Epithelial cell of esophagus (primary cell): ENCODE measurements around the gene SHMT2.

Source experiments
- DNase-seq: peaks from one replicate; pipeline ENCODE4 v3.0.0; 2010; ENCODE audit warnings: low read depth
- H3K4me3 ChIP-seq: 2 replicates; pipeline ENCODE4 v1.5.1; 2011; ENCODE audit warnings: mild to moderate bottlenecking, low read length, control low read depth
- TF ChIP-seq, protein P1 (sequence below): IDR thresholded peaks from 2 replicates; pipeline ENCODE4 v1.5.1; 2011; ENCODE audit warnings: low read depth, mild to moderate bottlenecking, low read length, control low read depth, inconsistent platforms; ENCODE audit not compliant: insufficient read depth; ENCODE audit errors: missing control alignments

The SHMT2 gene

DNA sequence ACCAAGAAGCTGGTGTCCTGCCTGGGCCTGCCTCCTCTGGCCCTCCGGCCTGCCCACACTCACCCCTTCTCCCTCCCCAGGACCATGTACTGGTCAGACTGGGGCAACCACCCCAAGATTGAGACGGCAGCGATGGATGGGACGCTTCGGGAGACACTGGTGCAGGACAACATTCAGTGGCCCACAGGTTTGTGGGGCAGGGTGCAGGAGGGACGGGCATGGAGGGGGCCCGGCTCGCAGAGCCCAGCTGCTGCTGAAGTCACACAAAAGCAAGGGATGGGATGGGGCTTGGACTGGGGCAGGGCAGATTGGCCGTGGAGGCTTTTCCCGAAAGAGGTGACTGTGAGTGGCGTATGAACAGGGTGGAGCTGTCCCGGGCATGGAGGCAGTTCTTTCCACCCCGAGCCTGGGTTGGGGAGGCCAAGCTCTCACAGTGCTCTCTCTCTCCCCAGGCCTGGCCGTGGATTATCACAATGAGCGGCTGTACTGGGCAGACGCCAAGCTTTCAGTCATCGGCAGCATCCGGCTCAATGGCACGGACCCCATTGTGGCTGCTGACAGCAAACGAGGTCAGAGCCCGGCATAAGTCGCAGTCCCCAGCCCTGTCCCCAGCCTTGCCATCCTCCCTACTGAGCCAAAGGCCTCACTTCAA lies 20.8 kb upstream of the SHMT2 start:
- no peak overlapping the region for H3K4me3 ChIP-seq
- TF ChIP-seq, protein P1, sequence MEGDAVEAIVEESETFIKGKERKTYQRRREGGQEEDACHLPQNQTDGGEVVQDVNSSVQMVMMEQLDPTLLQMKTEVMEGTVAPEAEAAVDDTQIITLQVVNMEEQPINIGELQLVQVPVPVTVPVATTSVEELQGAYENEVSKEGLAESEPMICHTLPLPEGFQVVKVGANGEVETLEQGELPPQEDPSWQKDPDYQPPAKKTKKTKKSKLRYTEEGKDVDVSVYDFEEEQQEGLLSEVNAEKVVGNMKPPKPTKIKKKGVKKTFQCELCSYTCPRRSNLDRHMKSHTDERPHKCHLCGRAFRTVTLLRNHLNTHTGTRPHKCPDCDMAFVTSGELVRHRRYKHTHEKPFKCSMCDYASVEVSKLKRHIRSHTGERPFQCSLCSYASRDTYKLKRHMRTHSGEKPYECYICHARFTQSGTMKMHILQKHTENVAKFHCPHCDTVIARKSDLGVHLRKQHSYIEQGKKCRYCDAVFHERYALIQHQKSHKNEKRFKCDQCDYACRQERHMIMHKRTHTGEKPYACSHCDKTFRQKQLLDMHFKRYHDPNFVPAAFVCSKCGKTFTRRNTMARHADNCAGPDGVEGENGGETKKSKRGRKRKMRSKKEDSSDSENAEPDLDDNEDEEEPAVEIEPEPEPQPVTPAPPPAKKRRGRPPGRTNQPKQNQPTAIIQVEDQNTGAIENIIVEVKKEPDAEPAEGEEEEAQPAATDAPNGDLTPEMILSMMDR: no peak
- DNase-seq: no peak

DNA sequence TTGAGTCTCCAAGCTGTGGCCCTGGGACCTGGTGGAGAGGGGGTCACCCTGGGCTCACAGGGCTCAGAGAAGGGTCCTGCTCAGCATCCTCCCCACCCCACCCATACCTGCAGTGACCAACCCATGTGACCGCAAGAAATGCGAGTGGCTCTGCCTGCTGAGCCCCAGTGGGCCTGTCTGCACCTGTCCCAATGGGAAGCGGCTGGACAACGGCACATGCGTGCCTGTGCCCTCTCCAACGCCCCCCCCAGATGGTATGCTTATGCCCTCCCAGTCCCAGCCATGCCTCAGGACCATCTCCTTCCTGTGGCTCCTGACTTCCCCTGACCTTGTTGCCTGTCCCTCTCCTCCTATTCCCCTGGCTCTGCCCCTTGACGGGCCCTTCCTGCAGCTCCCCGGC lies 19.6 kb upstream of the SHMT2 start:
- no peak overlapping the region for H3K4me3 ChIP-seq
- TF ChIP-seq, protein P1: no peak
- no peak for DNase-seq

DNA sequence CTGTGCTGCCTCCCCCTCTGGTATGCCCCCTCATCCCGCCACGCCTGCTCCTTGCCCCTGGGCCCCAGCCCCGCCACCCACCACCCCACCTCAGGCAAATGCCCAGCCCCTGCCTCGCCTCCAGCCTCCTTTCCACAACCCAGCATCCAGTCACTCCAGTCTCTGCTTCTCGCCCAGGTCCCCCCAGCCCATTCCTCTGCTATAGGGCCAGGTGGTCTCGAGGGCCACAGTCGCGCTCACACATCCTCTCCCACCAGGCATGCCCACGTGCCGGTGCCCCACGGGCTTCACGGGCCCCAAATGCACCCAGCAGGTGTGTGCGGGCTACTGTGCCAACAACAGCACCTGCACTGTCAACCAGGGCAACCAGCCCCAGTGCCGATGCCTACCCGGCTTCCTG lies 19.1 kb upstream of the SHMT2 start:
- TF ChIP-seq, protein P1: no peak
- no peak overlapping the region for H3K4me3 ChIP-seq
- no peak for DNase-seq

DNA sequence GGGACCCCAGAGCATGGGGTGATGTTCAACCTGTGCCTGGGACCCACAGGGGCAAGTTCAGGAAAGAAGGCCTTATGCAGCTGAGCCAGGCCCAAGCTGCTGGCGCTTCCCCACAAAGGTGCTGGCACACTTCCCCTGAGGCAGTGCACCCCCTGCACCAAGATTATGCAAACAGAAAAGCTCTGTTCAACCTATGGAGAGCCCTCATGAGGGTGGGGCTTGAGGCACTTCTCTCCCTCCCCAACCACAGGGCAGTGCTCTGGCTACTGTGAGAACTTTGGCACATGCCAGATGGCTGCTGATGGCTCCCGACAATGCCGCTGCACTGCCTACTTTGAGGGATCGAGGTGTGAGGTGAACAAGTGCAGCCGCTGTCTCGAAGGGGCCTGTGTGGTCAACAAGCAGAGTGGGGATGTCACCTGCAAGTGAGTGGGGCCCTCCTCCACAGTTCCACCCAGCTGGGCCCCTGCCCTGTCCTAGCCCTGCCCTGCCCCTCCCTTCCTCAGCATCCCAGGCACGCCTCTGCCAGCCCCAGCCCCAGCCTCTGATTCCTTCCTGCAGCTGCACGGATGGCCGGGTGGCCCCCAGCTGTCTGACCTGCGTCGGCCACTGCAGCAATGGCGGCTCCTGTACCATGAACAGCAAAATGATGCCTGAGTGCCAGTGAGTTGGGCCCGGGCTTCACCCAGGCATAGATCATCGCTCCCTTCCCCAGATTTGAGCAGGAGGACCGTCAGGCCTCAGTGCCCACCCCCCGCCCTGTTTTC lies 18.4 kb upstream of the SHMT2 start:
- no peak overlapping the region for H3K4me3 ChIP-seq
- TF ChIP-seq, protein P1: no peak
- no peak for DNase-seq

DNA sequence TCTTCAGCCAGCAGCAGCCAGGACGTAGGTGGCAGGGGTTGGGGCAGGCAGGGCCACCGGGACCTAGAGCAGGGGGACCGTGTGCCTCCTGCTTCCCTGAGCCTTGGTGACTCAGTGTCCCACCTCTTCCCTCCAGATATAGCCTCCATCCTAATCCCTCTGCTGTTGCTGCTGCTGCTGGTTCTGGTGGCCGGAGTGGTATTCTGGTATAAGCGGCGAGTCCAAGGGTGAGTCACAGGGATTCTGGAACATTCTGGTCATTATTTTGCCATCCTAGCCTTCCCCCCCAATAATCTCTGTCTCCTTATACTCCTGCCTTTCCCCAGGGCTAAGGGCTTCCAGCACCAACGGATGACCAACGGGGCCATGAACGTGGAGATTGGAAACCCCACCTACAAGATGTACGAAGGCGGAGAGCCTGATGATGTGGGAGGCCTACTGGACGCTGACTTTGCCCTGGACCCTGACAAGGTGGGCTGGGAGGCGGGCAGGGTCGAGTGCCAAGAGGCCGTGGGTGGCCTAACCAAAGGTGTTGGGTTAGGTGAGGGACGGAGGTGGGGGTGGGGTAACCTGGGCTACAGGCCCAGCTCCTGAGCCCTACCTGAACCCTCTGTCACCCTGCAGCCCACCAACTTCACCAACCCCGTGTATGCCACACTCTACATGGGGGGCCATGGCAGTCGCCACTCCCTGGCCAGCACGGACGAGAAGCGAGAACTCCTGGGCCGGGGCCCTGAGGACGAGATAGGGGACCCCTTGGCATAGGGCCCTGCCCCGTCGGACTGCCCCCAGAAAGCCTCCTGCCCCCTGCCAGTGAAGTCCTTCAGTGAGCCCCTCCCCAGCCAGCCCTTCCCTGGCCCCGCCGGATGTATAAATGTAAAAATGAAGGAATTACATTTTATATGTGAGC lies 17.5 kb upstream of the SHMT2 start:
- no peak overlapping the region for H3K4me3 ChIP-seq
- TF ChIP-seq, protein P1: no peak
- no peak for DNase-seq

DNA sequence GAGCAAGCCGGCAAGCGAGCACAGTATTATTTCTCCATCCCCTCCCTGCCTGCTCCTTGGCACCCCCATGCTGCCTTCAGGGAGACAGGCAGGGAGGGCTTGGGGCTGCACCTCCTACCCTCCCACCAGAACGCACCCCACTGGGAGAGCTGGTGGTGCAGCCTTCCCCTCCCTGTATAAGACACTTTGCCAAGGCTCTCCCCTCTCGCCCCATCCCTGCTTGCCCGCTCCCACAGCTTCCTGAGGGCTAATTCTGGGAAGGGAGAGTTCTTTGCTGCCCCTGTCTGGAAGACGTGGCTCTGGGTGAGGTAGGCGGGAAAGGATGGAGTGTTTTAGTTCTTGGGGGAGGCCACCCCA lies 16.8 kb upstream of the SHMT2 start:
- TF ChIP-seq, protein P1: no peak
- no peak for DNase-seq
- H3K4me3 ChIP-seq: no peak overlapping the region
